HEK293 (cell line): ENCODE measurements around the gene NUCKS1.

Experiments used
- YY1 ChIP-seq: fragments of 450-650 bp; formaldehyde crosslinking; IDR thresholded peaks from 2 replicates; pipeline ENCODE4 v1.5.1; 2018; ENCODE audit warnings: missing biosample characterization, missing genetic modification characterization
- ZNF571 ChIP-seq: fragments of 450-650 bp; formaldehyde crosslinking; IDR thresholded peaks from 2 replicates; pipeline ENCODE4 v1.5.0; 2017; ENCODE audit warnings: missing biosample characterization, missing genetic modification characterization
- TF ChIP-seq, protein P1 (sequence below): fragments of 450-650 bp; formaldehyde crosslinking; IDR thresholded peaks from 2 replicates; pipeline ENCODE4 v1.5.1; 2016; ENCODE audit warnings: missing biosample characterization, missing genetic modification characterization
- TF ChIP-seq, protein P2 (sequence below): fragments of 450-650 bp; formaldehyde crosslinking; IDR thresholded peaks from 2 replicates; pipeline ENCODE4 v1.5.1; 2016; ENCODE audit warnings: missing biosample characterization, missing genetic modification characterization

- TF ChIP-seq, protein P1, sequence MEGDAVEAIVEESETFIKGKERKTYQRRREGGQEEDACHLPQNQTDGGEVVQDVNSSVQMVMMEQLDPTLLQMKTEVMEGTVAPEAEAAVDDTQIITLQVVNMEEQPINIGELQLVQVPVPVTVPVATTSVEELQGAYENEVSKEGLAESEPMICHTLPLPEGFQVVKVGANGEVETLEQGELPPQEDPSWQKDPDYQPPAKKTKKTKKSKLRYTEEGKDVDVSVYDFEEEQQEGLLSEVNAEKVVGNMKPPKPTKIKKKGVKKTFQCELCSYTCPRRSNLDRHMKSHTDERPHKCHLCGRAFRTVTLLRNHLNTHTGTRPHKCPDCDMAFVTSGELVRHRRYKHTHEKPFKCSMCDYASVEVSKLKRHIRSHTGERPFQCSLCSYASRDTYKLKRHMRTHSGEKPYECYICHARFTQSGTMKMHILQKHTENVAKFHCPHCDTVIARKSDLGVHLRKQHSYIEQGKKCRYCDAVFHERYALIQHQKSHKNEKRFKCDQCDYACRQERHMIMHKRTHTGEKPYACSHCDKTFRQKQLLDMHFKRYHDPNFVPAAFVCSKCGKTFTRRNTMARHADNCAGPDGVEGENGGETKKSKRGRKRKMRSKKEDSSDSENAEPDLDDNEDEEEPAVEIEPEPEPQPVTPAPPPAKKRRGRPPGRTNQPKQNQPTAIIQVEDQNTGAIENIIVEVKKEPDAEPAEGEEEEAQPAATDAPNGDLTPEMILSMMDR (tag by site-specific recombination) = no peak
- TF ChIP-seq ZNF571 (tag by site-specific recombination) (no peak), YY1 (tag by site-specific recombination) (no peak)
- TF ChIP-seq, protein P2, sequence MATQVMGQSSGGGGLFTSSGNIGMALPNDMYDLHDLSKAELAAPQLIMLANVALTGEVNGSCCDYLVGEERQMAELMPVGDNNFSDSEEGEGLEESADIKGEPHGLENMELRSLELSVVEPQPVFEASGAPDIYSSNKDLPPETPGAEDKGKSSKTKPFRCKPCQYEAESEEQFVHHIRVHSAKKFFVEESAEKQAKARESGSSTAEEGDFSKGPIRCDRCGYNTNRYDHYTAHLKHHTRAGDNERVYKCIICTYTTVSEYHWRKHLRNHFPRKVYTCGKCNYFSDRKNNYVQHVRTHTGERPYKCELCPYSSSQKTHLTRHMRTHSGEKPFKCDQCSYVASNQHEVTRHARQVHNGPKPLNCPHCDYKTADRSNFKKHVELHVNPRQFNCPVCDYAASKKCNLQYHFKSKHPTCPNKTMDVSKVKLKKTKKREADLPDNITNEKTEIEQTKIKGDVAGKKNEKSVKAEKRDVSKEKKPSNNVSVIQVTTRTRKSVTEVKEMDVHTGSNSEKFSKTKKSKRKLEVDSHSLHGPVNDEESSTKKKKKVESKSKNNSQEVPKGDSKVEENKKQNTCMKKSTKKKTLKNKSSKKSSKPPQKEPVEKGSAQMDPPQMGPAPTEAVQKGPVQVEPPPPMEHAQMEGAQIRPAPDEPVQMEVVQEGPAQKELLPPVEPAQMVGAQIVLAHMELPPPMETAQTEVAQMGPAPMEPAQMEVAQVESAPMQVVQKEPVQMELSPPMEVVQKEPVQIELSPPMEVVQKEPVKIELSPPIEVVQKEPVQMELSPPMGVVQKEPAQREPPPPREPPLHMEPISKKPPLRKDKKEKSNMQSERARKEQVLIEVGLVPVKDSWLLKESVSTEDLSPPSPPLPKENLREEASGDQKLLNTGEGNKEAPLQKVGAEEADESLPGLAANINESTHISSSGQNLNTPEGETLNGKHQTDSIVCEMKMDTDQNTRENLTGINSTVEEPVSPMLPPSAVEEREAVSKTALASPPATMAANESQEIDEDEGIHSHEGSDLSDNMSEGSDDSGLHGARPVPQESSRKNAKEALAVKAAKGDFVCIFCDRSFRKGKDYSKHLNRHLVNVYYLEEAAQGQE (tag by site-specific recombination) = no peak
Observed at GRCh38 chr1:205719015-205719414, 31.0 kb downstream of the NUCKS1 start.
